Endothelial cell of umbilical vein (primary cell): ENCODE results near the gene RAB20. TPM values are rescaled to one million over a fixed set of nuclear protein-coding genes. Genes with fewer than 3 reads are reported as not detected.

Source experiments
- BruUV-seq: library from RNA; stranded (reverse); fragments of 400-500 nt; replicated peaks from 2 replicates; lab custom pipeline; 2021; lab: Mats Ljungman, UMichigan
- CTCF ChIA-PET: fragments of 300-600, 350-600 bp; sonication (Branson Sonifier 250); formaldehyde crosslinking; loops from one replicate; lab custom pipeline; 2021; ENCODE audit warnings: antibody characterized with exemption, inconsistent platforms; lab: Charles Lee
- POLR2A ChIA-PET: fragments of 300-600, 350-600 bp; sonication (Branson Sonifier 250); formaldehyde crosslinking; loops from one replicate; lab custom pipeline; 2021; ENCODE audit warnings: antibody characterized with exemption, inconsistent platforms; lab: Charles Lee
- DNase-seq: peaks from one replicate; pipeline ENCODE4 v3.0.0-alpha.2; 2011; ENCODE audit warnings: low read depth, low spot score
- FAIRE-seq: peaks from 2 replicates; lab custom pipeline; 2011; peaks lifted over from hg19 to GRCh38; lab: Jason Lieb, UNC
- H2AFZ ChIP-seq: 2 replicates; pipeline ENCODE4 v1.6.0; 2012; ENCODE audit warnings: low read depth, low read length, control low read depth, inconsistent platforms
- H3K27ac ChIP-seq: 2 replicates; pipeline ENCODE4 v1.5.1; 2011; ENCODE audit warnings: low read depth, mild to moderate bottlenecking, control low read depth, low read length, moderate library complexity; ENCODE audit not compliant: insufficient read depth
- H3K27me3 ChIP-seq, 2 experiments: 2 replicates each; pipeline versions ENCODE4 v1.6.0 to v1.6.1; 2011; ENCODE audit warnings: low read length in 2 of 2, mixed read lengths in 1 of 2; ENCODE audit not compliant: control insufficient read depth in 2 of 2, insufficient read depth in 2 of 2
- H3K36me3 ChIP-seq, 2 experiments: 2 replicates in 1 of 2; 3 replicates in 1 of 2; pipeline ENCODE4 v1.5.1; 2011; ENCODE audit warnings: low read length in 2 of 2, mild to moderate bottlenecking in 1 of 2, moderate library complexity in 1 of 2; ENCODE audit not compliant: control insufficient read depth in 2 of 2, insufficient read depth in 2 of 2; ENCODE audit errors: extremely low read depth in 1 of 2
- H3K4me1 ChIP-seq: 3 replicates; pipeline ENCODE4 v1.5.1; 2011; ENCODE audit warnings: mild to moderate bottlenecking, low read length; ENCODE audit not compliant: control insufficient read depth, insufficient read depth; ENCODE audit errors: extremely low read depth
- H3K4me2 ChIP-seq: 2 replicates; pipeline ENCODE4 v1.6.1; 2011; ENCODE audit warnings: low read length, control low read depth, mixed read lengths; ENCODE audit not compliant: insufficient read depth
- H3K4me3 ChIP-seq, 3 experiments: fragments of 200-600 bp in 1 of 3; sonication (generic), shearing (Covaris generic) in 1 of 3; replicated peaks in 1 of 3; 2 replicates each; pipeline ENCODE4 v1.5.1; 2011 to 2016; ENCODE audit warnings: control low read depth in 3 of 3, low read length in 3 of 3, mild to moderate bottlenecking in 2 of 3, inconsistent platforms in 1 of 3, low read depth in 1 of 3, moderate library complexity in 1 of 3; ENCODE audit not compliant: insufficient read depth in 1 of 3
- H3K79me2 ChIP-seq: 2 replicates; pipeline ENCODE4 v1.6.0; 2012; ENCODE audit warnings: low read length, inconsistent platforms; ENCODE audit not compliant: control insufficient read depth, insufficient read depth
- H3K9ac ChIP-seq: replicated peaks from 2 replicates; pipeline ENCODE3; 2011; ENCODE audit warnings: low read length, control low read depth; ENCODE audit not compliant: insufficient read depth; ENCODE audit errors: extremely low read depth
- H3K9me1 ChIP-seq: replicated peaks from 3 replicates; pipeline ENCODE4 v1.6.0; 2011; ENCODE audit warnings: mild to moderate bottlenecking, low read length; ENCODE audit not compliant: control insufficient read depth, insufficient read depth; ENCODE audit errors: extremely low read depth
- H3K9me3 ChIP-seq: replicated peaks from 2 replicates; pipeline ENCODE4 v1.5.1; 2012; ENCODE audit warnings: low read length, inconsistent platforms; ENCODE audit not compliant: control insufficient read depth, insufficient read depth
- H4K20me1 ChIP-seq: replicated peaks from 2 replicates; pipeline ENCODE3; 2011; ENCODE audit warnings: mild to moderate bottlenecking, low read length; ENCODE audit not compliant: control insufficient read depth, insufficient read depth; ENCODE audit errors: extremely low read depth
- CTCF ChIP-seq, 2 donors: IDR thresholded peaks; 1 replicate in 1 of 2; 2 replicates in 1 of 2; pipeline ENCODE4 v1.5.1; 2011; ENCODE audit warnings: low read length in 2 of 2, mild to moderate bottlenecking in 2 of 2, moderate library complexity in 2 of 2, control low read depth in 1 of 2, inconsistent platforms in 1 of 2, low read depth in 1 of 2; ENCODE audit not compliant: insufficient read depth in 1 of 2; ENCODE audit errors: extremely low read depth in 1 of 2
- EZH2 ChIP-seq: IDR thresholded peaks from 2 replicates; pipeline ENCODE4 v1.6.1; 2012; ENCODE audit warnings: borderline replicate concordance, low read depth, mild to moderate bottlenecking, moderate library complexity, low read length, inconsistent platforms; ENCODE audit not compliant: severe bottlenecking
- FOS ChIP-seq: IDR thresholded peaks from 2 replicates; pipeline ENCODE4 v1.6.1; 2011; ENCODE audit warnings: mild to moderate bottlenecking, low read length, moderate library complexity, borderline replicate concordance; ENCODE audit not compliant: insufficient read depth
- GATA2 ChIP-seq: IDR thresholded peaks from 2 replicates; pipeline ENCODE4 v1.7.0; 2011; ENCODE audit warnings: low read depth, mild to moderate bottlenecking, moderate library complexity, mixed read lengths, low read length; ENCODE audit not compliant: insufficient read length, insufficient read depth
- JUN ChIP-seq: IDR thresholded peaks from 2 replicates; pipeline ENCODE4 v1.6.1; 2011; ENCODE audit warnings: borderline replicate concordance, low read depth; ENCODE audit not compliant: insufficient read length, insufficient read depth
- MAX ChIP-seq: IDR thresholded peaks from 2 replicates; pipeline ENCODE4 v1.6.1; 2011; ENCODE audit not compliant: insufficient read depth, insufficient read length
- MYC ChIP-seq: IDR thresholded peaks from one replicate; pipeline ENCODE4 v1.6.1; 2011; ENCODE audit warnings: mild to moderate bottlenecking, low read depth, low read length
- POLR2A ChIP-seq: IDR thresholded peaks from 2 replicates; pipeline ENCODE4 v1.6.1; 2012; ENCODE audit warnings: low read depth, mild to moderate bottlenecking, control low read depth, low read length
- POLR2AphosphoS5 ChIP-seq: IDR thresholded peaks from 2 replicates; pipeline ENCODE4 v1.6.1; 2012; ENCODE audit warnings: low read depth, mild to moderate bottlenecking, control low read depth, low read length, moderate library complexity; ENCODE audit not compliant: insufficient read depth
- dilution Hi-C: fragments of 300-500 bp; cut with MboI; formaldehyde crosslinking; loops from one replicate; pipeline ENCODE4 v1.15.0; 2019; ENCODE audit warnings: low sequenced_read_pairs; ENCODE audit not compliant: extremely low pct_ligation_motif_present
- intact Hi-C: fragments of 100-400 bp; cut with micrococcal nuclease; formaldehyde crosslinking; loops from one replicate; pipeline ENCODE4 v1.10.0; 2022
- polyA plus RNA-seq, 4 experiments: library from polyadenylated mRNA; depleted of rRNA in 3 of 4; stranded (reverse) in 3 of 4; unstranded in 1 of 4; fragments of >200 nt; gene quantifications; 2 replicates each; pipeline versions ENCODE4 v1.2.1 to v1.2.3, GENCODE V29; 2011 to 2012; ENCODE audit warnings: missing spikeins in 1 of 4
- total RNA-seq: library from RNA; stranded (reverse); gene quantifications from 2 replicates; pipeline ENCODE4 v1.2.3, GENCODE V29; 2021

RAB20 gene
- total and polyA plus RNA-seq, 2 donors (not counting 3 experiments of a cell fraction or from before 2014, with no cell fraction given), result 1.3 to 1.7 TPM

GRCh38 chr13:110511509-110512181 is 49.9 kb downstream of the RAB20 start:
- H3K4me2 ChIP-seq, result no peak overlapping the region
- H3K9me3 ChIP-seq, result no peaks in the 10 kb centered on the region
- BruUV-seq, result no TSS peak
- peaks cover 24 to 40% of the 10 kb centered on the region in 2 experiments for H3K36me3 ChIP-seq
- no peaks in the 10 kb centered on the region for H3K27me3 ChIP-seq
- H4K20me1 ChIP-seq, result no peaks in the 10 kb centered on the region
- H3K9ac ChIP-seq, result no peak overlapping the region
- no peaks in the 10 kb centered on the region for H3K9me1 ChIP-seq
- intact Hi-C loops, result no loop called here
- H3K27ac ChIP-seq, result no peak overlapping the region
- no peak overlapping the region for H3K4me3 ChIP-seq
- CTCF ChIA-PET, result no interaction called here
- dilution Hi-C loops, result no loop called here
- H2AFZ ChIP-seq, result no peak overlapping the region
- TF ChIP-seq POLR2AphosphoS5 (no peak), JUN (no peak), FOS (no peak), MYC (no peak), POLR2A (no peak), CTCF (IDR thresholded peaks at IDR 0.05; ENCODE audit: extremely low read depth in 1 of 2, insufficient read depth in 1 of 2, low read depth in 1 of 2, low read length in 2 of 2) (no peak), GATA2 (no peak), EZH2 (no peak), MAX (no peak)
- FAIRE-seq, result no peak
- POLR2A ChIA-PET, result interaction anchor here (0.7 kb wide), 1 partner anchor 35 kb away, joined by 5 read pairs; no protein-coding TSS in a partner anchor
- H3K4me1 ChIP-seq, result peaks cover 5% of the 10 kb centered on the region
- H3K79me2 ChIP-seq, result no peaks in the 10 kb centered on the region
- DNase-seq, result no peak
